ENCODE measurements around the gene NRTN. TPM values are rescaled to one million over a fixed set of nuclear protein-coding genes. Genes with fewer than 3 reads are reported as not detected.

The NRTN gene
- polyA plus RNA-seq, 1 donor: 2.3 TPM

DNA sequence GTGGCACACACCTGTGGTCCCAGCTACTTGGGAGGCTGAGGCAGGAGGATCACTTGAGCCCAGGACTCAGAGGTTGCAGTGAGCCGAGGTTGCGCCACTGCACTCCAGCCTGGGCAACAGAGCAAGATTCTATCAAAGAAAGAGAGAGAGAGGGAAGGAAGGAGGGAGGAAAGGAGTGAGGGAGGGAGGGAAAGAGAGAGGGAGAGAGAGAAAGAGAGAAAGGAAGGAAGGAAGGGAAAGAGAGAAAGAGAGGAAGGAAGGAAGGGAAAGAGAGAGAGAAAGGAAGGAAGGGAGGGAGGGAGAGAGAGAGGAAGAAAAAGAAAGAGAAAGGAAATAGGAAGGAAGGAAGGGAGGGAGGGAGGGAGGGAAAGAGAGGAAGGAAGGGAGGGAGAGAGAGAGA, 12.4 kb downstream of the NRTN start:
- Histone ChIP-seq H3K27me3 (ENCODE audit: control insufficient read depth, insufficient read depth, low read length) (no peaks in the 10 kb centered on the region), H3K36me3 (ENCODE audit: control insufficient read depth, insufficient read depth, low read length) (no peaks in the 10 kb centered on the region), H3K4me3 (ENCODE audit: low read length) (no peak overlapping the region), H3K27ac (ENCODE audit: low read length) (no peak overlapping the region), H3K4me1 (ENCODE audit: control insufficient read depth, insufficient read depth, low read length) (no peaks in the 10 kb centered on the region), H3K9me3 (ENCODE audit: control insufficient read depth, low read depth, low read length) (no peaks in the 10 kb centered on the region)
- no peak for DNase-seq
- no CpG with 5 or more reads among the region's 2 CpGs for WGBS (ENCODE audit: insufficient coverage, low lambda C conversion rate)

DNA sequence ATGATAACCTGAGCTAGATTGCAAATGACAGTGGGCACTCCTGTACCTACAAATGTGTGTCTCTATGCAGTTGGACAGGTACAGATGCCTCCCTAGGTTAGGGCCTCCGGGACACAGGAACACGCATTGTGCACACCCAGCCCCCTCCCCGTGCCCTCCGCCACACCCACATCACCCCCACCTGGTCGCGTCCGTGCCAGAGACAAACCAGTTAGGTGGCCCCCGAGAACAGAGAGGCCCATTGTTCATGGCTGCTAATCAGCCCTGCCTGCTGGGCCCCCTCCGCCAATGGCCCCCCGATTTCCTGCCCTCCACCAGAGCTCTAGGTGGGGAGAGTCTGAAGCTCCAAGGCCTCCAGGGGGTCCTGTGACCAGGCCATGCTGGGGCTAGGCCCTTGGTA, 13.7 kb downstream of the NRTN start:
- Histone ChIP-seq H3K27me3 (ENCODE audit: control insufficient read depth, insufficient read depth, low read length) (no peaks in the 10 kb centered on the region), H3K27ac (ENCODE audit: low read length) (no peak overlapping the region), H3K4me1 (ENCODE audit: control insufficient read depth, insufficient read depth, low read length) (no peaks in the 10 kb centered on the region), H3K9me3 (ENCODE audit: control insufficient read depth, low read depth, low read length) (no peaks in the 10 kb centered on the region), H3K36me3 (ENCODE audit: control insufficient read depth, insufficient read depth, low read length) (no peaks in the 10 kb centered on the region), H3K4me3 (ENCODE audit: low read length) (no peak overlapping the region)
- no peak for DNase-seq
- no CpG with 5 or more reads among the region's 10 CpGs for WGBS (ENCODE audit: insufficient coverage, low lambda C conversion rate)

DNA sequence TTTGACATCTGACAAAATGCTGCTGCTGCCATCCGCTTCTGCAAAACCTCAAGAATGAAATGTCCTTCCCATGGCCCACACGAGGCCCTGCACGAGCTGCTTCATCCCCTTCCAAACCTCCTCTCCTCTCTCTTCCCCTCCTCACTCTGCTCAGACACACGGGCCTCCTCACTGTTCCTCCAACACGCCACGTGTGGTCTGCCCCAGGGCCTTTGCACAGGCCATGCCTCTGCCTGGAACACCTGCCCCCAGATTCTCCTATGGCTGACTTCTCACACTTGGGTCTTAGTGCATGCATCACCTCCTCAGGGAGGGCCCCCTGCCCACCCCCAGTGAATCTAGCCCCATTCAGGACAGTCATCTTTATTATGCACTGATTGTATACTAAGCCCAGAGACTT, 15.9 kb downstream of the NRTN start:
- H3K4me3 ChIP-seq (ENCODE audit: low read length): no peak overlapping the region
- DNase-seq: no peak
- H3K27me3 ChIP-seq (ENCODE audit: control insufficient read depth, insufficient read depth, low read length): no peaks in the 10 kb centered on the region
- WGBS (ENCODE audit: insufficient coverage, low lambda C conversion rate): no CpG with 5 or more reads among the region's 6 CpGs
- no peaks in the 10 kb centered on the region for H3K4me1 ChIP-seq (ENCODE audit: control insufficient read depth, insufficient read depth, low read length)
- no peaks in the 10 kb centered on the region for H3K36me3 ChIP-seq (ENCODE audit: control insufficient read depth, insufficient read depth, low read length)
- H3K9me3 ChIP-seq (ENCODE audit: control insufficient read depth, low read depth, low read length): peaks cover 4% of the 10 kb centered on the region
- H3K27ac ChIP-seq (ENCODE audit: low read length): no peak overlapping the region

DNA sequence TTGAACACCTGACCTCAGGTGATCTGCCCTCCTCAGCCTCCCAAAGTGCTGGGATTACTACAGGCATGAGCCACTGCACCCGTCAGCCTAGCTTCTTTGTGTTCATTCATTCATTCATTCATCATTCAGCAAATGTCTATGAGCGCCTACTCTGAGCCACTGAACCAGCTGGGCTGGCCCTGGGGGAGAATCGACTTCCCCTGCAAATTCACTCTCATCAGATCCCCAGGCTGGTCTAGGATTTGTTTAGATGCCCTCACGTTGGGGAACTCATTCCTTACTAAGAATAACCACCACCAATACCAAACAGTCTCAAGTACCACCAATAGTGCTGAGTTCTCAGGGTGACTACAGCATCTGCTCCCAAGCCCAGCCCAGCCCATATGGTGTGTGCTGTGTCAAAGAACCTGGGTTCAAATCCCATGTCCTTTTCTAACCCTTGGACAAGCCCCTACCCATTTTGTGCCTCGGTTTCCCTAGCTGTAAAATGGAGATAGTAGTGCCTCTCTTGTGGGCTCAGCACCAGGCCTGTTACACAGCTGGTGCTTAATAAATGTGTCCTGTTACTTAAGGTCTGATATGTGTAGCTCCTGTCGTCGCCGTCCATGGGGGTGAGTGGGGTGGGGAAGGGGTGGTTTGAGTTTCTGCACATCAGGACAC, 16.8 kb downstream of the NRTN start:
- Histone ChIP-seq H3K36me3 (ENCODE audit: control insufficient read depth, insufficient read depth, low read length) (no peaks in the 10 kb centered on the region), H3K27ac (ENCODE audit: low read length) (no peak overlapping the region), H3K9me3 (ENCODE audit: control insufficient read depth, low read depth, low read length) (peaks cover 4% of the 10 kb centered on the region), H3K4me1 (ENCODE audit: control insufficient read depth, insufficient read depth, low read length) (peaks cover 4% of the 10 kb centered on the region), H3K4me3 (ENCODE audit: low read length) (no peak overlapping the region), H3K27me3 (ENCODE audit: control insufficient read depth, insufficient read depth, low read length) (no peaks in the 10 kb centered on the region)
- DNase-seq: no peak
- no CpG with 5 or more reads among the region's 8 CpGs for WGBS (ENCODE audit: insufficient coverage, low lambda C conversion rate)

DNA sequence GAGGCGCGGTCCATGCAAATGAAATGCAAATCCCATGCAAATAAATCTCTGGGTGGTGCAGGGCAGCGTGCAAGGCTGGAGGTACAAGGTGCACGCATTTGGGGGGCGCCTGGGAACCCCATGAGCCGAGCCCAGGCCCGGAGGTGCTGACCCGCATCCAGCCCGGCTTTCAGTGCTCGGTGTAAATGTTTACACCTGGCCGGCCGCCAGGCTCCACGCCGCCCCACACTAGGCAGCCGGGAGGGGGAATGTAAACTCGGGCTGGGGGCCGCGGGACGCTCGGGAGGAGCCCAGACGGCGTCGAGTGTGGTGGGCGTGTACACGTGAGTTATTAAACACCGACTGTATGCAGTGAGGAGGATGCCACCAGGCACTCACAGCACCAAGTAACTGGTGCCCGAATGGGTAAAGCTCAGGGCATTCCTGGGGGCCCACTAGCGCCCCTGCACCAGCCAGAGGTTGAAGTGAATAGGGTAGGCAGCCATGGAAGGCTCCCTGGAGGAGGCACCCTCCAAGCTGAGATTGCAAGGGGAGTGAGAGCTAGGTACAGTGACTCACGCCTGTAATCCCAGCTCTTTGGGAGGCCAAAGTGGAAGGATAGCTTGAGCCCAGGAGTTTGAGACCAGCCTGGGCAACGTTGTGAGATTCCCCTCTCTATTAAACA, 17.4 kb downstream of the NRTN start:
- Histone ChIP-seq H3K9me3 (ENCODE audit: control insufficient read depth, low read depth, low read length) (peaks cover 4% of the 10 kb centered on the region), H3K27me3 (ENCODE audit: control insufficient read depth, insufficient read depth, low read length) (no peaks in the 10 kb centered on the region), H3K4me1 (ENCODE audit: control insufficient read depth, insufficient read depth, low read length) (peaks cover 11% of the 10 kb centered on the region), H3K36me3 (ENCODE audit: control insufficient read depth, insufficient read depth, low read length) (no peaks in the 10 kb centered on the region), H3K4me3 (ENCODE audit: low read length) (no peak overlapping the region), H3K27ac (ENCODE audit: low read length) (no peak overlapping the region)
- no peak for DNase-seq
- WGBS (ENCODE audit: insufficient coverage, low lambda C conversion rate): 0% methylated on average over 1 of the region's 30 CpGs

DNA sequence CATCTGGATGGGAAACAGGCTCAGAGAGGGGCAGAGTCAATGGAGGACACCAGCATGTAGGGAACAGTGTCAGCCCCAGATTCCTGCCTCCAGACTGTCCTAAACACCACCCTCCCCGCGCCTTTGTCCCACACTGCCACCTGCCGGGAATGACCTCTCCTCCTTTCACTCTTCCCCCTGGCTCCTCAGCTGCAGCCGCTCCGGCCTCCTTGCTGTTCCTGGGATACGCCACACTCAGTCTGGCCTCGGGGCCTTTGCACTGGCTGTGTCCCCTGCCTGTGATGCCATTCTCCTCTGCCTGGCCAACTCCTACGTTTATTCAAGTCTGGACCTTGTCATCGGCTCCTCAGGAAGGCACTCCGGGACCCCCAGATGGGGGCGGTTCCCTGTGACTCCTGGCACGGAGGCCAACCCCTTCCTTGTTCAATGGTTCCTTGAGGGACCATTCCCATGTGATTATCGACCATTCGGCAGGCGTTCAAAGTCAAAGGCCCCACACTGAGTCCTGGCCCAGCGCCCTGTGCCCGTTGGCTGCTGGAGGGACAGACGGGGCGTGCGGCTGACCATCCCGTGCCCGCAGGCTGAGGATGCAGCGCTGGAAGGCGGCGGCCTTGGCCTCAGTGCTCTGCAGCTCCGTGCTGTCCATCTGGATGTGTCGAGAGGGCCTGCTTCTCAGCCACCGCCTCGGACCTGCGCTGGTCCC, 18.9 kb downstream of the NRTN start:
- no peak overlapping the region for H3K4me3 ChIP-seq (ENCODE audit: low read length)
- WGBS (ENCODE audit: insufficient coverage, low lambda C conversion rate): no CpG with 5 or more reads among the region's 30 CpGs
- no peaks in the 10 kb centered on the region for H3K27me3 ChIP-seq (ENCODE audit: control insufficient read depth, insufficient read depth, low read length)
- H3K36me3 ChIP-seq (ENCODE audit: control insufficient read depth, insufficient read depth, low read length): no peaks in the 10 kb centered on the region
- no peak overlapping the region for H3K27ac ChIP-seq (ENCODE audit: low read length)
- DNase-seq: no peak
- H3K9me3 ChIP-seq (ENCODE audit: control insufficient read depth, low read depth, low read length): peaks cover 4% of the 10 kb centered on the region
- peaks cover 14% of the 10 kb centered on the region for H3K4me1 ChIP-seq (ENCODE audit: control insufficient read depth, insufficient read depth, low read length)

DNA sequence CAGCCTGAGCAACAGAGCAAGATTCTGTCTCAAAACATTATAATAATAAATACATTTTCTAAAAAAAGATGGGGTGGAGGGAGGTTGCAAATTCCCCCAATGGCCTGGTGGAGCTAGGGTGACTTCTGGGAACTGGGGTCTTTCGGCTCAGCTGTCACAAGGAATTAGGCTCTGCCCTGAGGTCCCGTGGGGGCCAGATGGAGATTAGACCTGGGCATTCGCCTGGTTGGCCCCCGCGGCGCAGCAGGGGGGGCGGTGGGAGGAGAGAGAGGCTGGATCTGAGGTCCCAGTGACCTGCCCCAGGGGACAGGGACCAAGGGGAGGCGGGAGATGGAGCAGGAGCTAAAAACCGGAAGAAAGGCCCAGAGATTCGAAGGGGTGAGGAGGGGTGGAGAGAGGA, 19.9 kb downstream of the NRTN start:
- Histone ChIP-seq H3K27me3 (ENCODE audit: control insufficient read depth, insufficient read depth, low read length) (peaks cover 3% of the 10 kb centered on the region), H3K4me1 (ENCODE audit: control insufficient read depth, insufficient read depth, low read length) (peaks cover 23% of the 10 kb centered on the region), H3K36me3 (ENCODE audit: control insufficient read depth, insufficient read depth, low read length) (no peaks in the 10 kb centered on the region), H3K27ac (ENCODE audit: low read length) (no peak overlapping the region), H3K9me3 (ENCODE audit: control insufficient read depth, low read depth, low read length) (peaks cover 4% of the 10 kb centered on the region), H3K4me3 (ENCODE audit: low read length) (no peak overlapping the region)
- no peak for DNase-seq
- WGBS (ENCODE audit: insufficient coverage, low lambda C conversion rate): 95% methylated on average over 3 of the region's 10 CpGs

DNA sequence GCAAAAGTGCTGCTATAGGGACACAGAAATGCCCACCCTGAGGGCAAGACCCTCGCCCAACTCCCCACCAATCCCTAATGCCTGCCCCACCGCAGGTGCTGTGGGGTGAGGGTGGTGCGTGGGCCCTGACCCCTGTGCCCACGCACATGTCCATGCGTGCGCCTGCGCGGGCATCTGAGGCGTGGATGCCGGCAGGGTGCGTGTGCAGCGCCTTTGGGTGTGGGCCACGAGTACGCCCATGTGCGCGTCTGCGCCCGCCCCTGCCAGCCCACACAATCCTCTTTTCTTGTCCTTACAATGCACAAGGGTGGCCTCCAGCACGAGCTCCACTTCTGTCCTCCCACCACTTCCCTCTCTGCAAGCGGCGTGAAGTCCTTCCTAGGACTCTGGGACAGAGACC, 20.3 kb downstream of the NRTN start:
- H3K9me3 ChIP-seq (ENCODE audit: control insufficient read depth, low read depth, low read length): peaks cover 4% of the 10 kb centered on the region
- no peak overlapping the region for H3K27ac ChIP-seq (ENCODE audit: low read length)
- H3K27me3 ChIP-seq (ENCODE audit: control insufficient read depth, insufficient read depth, low read length): peaks cover 3% of the 10 kb centered on the region
- peaks cover 27% of the 10 kb centered on the region for H3K4me1 ChIP-seq (ENCODE audit: control insufficient read depth, insufficient read depth, low read length)
- WGBS (ENCODE audit: insufficient coverage, low lambda C conversion rate): 100% methylated on average over 3 of the region's 21 CpGs
- no peak overlapping the region for H3K4me3 ChIP-seq (ENCODE audit: low read length)
- H3K36me3 ChIP-seq (ENCODE audit: control insufficient read depth, insufficient read depth, low read length): no peaks in the 10 kb centered on the region
- no peak for DNase-seq

DNA sequence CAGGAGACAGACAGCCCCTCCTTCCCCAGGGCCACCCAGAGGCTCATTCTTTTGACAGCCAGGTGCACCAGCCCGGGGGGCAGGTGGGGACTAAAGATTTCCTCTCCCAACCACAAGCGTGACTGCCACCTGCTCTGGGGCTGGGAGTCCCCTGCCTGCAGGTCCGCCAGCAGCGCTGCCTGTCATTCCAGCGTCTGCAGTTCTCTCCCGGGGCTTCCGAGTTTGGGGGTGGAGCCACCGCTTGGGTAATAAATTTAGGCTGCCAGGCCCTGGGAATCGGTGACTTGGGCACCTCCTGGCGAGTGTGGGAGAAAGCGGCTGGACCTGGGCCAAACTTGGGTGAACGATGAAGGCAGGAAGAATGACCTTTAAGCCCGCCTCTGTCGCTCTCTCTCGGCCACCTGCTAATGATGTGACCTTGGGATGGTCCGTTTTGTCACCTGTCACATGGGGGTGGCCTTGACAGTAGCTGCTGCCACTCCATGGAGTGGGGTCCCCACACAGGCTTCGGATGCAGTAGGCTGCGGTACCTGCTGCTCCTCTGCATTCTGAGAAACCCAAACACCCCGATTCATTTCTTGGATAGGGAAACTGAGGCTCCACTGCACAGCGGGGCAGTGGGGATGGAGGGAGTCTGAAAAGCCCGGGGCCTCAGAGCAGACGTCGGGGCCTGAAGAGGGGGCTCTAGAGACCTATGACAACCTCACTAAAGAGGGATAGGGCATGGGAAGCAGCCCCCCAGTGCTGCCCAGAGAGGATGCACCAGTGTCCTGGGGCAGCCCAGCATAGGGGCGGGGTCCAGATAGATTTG, 21.9 kb downstream of the NRTN start:
- Histone ChIP-seq H3K36me3 (ENCODE audit: control insufficient read depth, insufficient read depth, low read length) (no peaks in the 10 kb centered on the region), H3K4me3 (ENCODE audit: low read length) (no peak overlapping the region), H3K27me3 (ENCODE audit: control insufficient read depth, insufficient read depth, low read length) (peaks cover 3% of the 10 kb centered on the region), H3K9me3 (ENCODE audit: control insufficient read depth, low read depth, low read length) (peaks cover 4% of the 10 kb centered on the region), H3K4me1 (ENCODE audit: control insufficient read depth, insufficient read depth, low read length) (peaks cover 27% of the 10 kb centered on the region), H3K27ac (ENCODE audit: low read length) (peak overlapping the region; percentile 2)
- WGBS (ENCODE audit: insufficient coverage, low lambda C conversion rate): no CpG with 5 or more reads among the region's 24 CpGs
- DNase-seq: peak; percentile 53 to 73

DNA sequence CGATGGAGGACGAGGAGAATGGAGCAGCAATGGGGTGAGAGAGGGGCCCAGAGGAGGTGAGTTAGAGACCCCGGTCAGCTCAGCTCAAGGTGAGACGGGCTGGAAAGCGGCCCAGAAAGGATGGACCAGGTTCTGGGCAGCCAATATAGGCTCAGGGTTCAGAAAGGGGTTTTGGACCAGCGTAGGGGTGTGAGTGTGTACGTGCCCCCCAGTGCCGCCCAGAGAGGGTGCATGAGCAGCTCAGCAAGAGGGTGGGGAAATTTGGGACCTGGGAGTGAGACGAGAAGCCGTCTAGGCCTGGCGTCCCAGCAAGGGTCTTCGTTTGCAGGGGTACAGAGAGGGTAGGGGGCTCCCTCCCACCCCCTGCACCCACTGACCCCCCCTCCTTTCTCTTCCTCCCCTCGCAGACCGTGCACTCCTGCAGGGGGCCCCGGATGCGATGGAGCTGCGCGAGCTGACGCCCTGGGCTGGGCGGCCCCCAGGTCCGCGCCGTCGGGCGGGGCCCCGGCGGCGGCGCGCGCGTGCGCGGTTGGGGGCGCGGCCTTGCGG, 22.5 kb downstream of the NRTN start:
- DNase-seq: no peak
- Histone ChIP-seq H3K4me1 (ENCODE audit: control insufficient read depth, insufficient read depth, low read length) (peaks cover 27% of the 10 kb centered on the region), H3K36me3 (ENCODE audit: control insufficient read depth, insufficient read depth, low read length) (no peaks in the 10 kb centered on the region), H3K27ac (ENCODE audit: low read length) (peak overlapping the region; percentile 2), H3K27me3 (ENCODE audit: control insufficient read depth, insufficient read depth, low read length) (peaks cover 3% of the 10 kb centered on the region), H3K4me3 (ENCODE audit: low read length) (peak overlapping the region; percentile 37), H3K9me3 (ENCODE audit: control insufficient read depth, low read depth, low read length) (peaks cover 4% of the 10 kb centered on the region)
- no CpG with 5 or more reads among the region's 37 CpGs for WGBS (ENCODE audit: insufficient coverage, low lambda C conversion rate)

All from large intestine (tissue), 3 donors.